ENCODE data around the gene TTC33.

Gene TTC33

GRCh38 chr5:40501711-40502444, 253.9 kb downstream of the TTC33 start:
- no peak for DNase-seq

GRCh38 chr5:40499518-40500273, 256.1 kb downstream of the TTC33 start:
- DNase-seq: no peak

GRCh38 chr5:40499007-40499406, 256.8 kb downstream of the TTC33 start:
- DNase-seq: no peak

- DNase-seq: no peak
Measured at GRCh38 chr5:40497573-40497972, 258.2 kb downstream of the TTC33 start.

GRCh38 chr5:40495237-40495635, 260.5 kb downstream of the TTC33 start:
- no peak for DNase-seq

- DNase-seq: no peak
Measured at GRCh38 chr5:40494631-40495236, 261.0 kb downstream of the TTC33 start.

- no peak for DNase-seq
Measured at GRCh38 chr5:40492056-40492455, 263.7 kb downstream of the TTC33 start.

- no peak for DNase-seq
Measured at GRCh38 chr5:40491644-40492043, 264.1 kb downstream of the TTC33 start.

- no peak for DNase-seq
Measured at GRCh38 chr5:40490464-40491111, 265.2 kb downstream of the TTC33 start.

GRCh38 chr5:40489421-40489820, 266.3 kb downstream of the TTC33 start:
- DNase-seq: no peak

GRCh38 chr5:40486437-40487275, 269.1 kb downstream of the TTC33 start:
- DNase-seq: no peak

GRCh38 chr5:40485021-40485998, 270.5 kb downstream of the TTC33 start:
- no peak for DNase-seq

GRCh38 chr5:40484495-40484894, 271.3 kb downstream of the TTC33 start:
- no peak for DNase-seq

GRCh38 chr5:40483316-40483715, 272.4 kb downstream of the TTC33 start:
- no peak for DNase-seq

GRCh38 chr5:40481241-40481640, 274.5 kb downstream of the TTC33 start:
- DNase-seq: no peak

- DNase-seq: no peak
Measured at GRCh38 chr5:40480392-40480791, 275.4 kb downstream of the TTC33 start.

GRCh38 chr5:40479939-40480338, 275.8 kb downstream of the TTC33 start:
- DNase-seq: no peak

GRCh38 chr5:40478766-40479165, 277.0 kb downstream of the TTC33 start:
- no peak for DNase-seq

GRCh38 chr5:40477856-40478546, 277.8 kb downstream of the TTC33 start:
- no peak for DNase-seq

- no peak for DNase-seq
Measured at GRCh38 chr5:40475561-40475960, 280.2 kb downstream of the TTC33 start.

GRCh38 chr5:40474250-40474649, 281.5 kb downstream of the TTC33 start:
- no peak for DNase-seq

Data from NCI-H1694 (cell line).